ENCODE measurements around the gene PLD2.

PLD2 gene

DNA sequence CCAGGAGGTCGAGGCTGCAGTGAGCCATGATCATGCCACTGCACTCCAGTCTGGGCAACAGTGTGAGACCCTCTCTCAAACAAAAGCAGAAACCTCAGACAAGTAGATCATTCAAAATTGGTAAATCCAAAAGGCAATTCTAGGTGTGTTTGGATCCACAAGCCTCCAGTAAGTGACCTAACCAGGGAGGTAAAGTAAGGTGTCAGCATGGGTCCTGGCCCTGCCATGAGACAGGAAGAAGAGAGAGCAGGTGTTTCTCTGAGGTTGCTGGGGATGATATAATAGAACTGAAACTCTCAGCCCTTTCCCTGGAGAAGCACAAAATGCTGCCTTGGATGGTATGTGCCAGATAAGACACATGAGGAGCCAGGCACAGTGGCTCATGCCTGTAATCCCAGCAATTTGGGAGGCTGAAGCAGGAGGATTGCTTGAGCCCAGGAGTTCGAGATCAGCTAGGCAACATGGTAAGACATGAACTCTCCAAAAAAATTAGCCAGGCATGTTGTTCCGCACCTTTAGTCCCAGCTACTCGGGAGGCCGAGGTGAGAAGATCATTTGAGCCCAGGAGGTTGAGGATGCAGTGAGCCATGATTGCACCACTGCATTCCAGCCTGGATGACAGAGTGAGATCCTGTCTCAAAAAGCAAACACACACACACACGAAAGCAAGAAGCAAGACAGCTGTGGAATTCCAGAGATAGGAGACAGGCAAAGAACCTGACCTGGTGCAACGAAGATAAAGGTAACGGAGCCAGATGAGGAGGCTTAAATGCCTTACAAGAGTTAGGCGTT lies 28.8 kb upstream of the PLD2 start:
- no peaks in the 10 kb centered on the region for H3K9me3 ChIP-seq (replicated peaks; ENCODE audit: insufficient read depth, low read length)
- no peak for DNase-seq
- no peak overlapping the region for H3K27ac ChIP-seq (ENCODE audit: low read length)
- H3K27me3 ChIP-seq (replicated peaks; ENCODE audit: insufficient read depth, low read length): peaks cover 30% of the 10 kb centered on the region
- no peak overlapping the region for H3K4me3 ChIP-seq (ENCODE audit: low read length)
- no peak overlapping the region for H2AFZ ChIP-seq (ENCODE audit: low read length)
- H3K4me1 ChIP-seq (ENCODE audit: low read length): 0 out of 2 replicates have a peak, but pooled peaks cover 9% of the 10 kb centered on the region
- H3K79me2 ChIP-seq (ENCODE audit: low read length): no peaks in the 10 kb centered on the region
- no peaks in the 10 kb centered on the region for H4K20me1 ChIP-seq (ENCODE audit: insufficient read depth, low read length)
- H3K9me2 ChIP-seq (replicated peaks; ENCODE audit: insufficient read depth, low read length): no peaks in the 10 kb centered on the region
- H3K9ac ChIP-seq (ENCODE audit: low read length): no peak overlapping the region
- H3K36me3 ChIP-seq (replicated peaks; ENCODE audit: insufficient read depth, low read length): no peaks in the 10 kb centered on the region
- TF ChIP-seq, protein P1, sequence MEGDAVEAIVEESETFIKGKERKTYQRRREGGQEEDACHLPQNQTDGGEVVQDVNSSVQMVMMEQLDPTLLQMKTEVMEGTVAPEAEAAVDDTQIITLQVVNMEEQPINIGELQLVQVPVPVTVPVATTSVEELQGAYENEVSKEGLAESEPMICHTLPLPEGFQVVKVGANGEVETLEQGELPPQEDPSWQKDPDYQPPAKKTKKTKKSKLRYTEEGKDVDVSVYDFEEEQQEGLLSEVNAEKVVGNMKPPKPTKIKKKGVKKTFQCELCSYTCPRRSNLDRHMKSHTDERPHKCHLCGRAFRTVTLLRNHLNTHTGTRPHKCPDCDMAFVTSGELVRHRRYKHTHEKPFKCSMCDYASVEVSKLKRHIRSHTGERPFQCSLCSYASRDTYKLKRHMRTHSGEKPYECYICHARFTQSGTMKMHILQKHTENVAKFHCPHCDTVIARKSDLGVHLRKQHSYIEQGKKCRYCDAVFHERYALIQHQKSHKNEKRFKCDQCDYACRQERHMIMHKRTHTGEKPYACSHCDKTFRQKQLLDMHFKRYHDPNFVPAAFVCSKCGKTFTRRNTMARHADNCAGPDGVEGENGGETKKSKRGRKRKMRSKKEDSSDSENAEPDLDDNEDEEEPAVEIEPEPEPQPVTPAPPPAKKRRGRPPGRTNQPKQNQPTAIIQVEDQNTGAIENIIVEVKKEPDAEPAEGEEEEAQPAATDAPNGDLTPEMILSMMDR (IDR thresholded peaks at IDR 0.05; ENCODE audit: low read length): no peak
- no peak for TF ChIP-seq EZH2phosphoT487 (IDR thresholded peaks at IDR 0.05; ENCODE audit: low read length)
- no peak for TF ChIP-seq EZH2 (optimal IDR thresholded peaks at IDR 0.05; ENCODE audit: low read depth, low read length)
- H3F3A ChIP-seq (ENCODE audit: insufficient read depth, low read length): no peaks in the 10 kb centered on the region
- H3K4me2 ChIP-seq (ENCODE audit: low read depth, low read length): no peak overlapping the region; the same call in 1 of the 2 replicates

DNA sequence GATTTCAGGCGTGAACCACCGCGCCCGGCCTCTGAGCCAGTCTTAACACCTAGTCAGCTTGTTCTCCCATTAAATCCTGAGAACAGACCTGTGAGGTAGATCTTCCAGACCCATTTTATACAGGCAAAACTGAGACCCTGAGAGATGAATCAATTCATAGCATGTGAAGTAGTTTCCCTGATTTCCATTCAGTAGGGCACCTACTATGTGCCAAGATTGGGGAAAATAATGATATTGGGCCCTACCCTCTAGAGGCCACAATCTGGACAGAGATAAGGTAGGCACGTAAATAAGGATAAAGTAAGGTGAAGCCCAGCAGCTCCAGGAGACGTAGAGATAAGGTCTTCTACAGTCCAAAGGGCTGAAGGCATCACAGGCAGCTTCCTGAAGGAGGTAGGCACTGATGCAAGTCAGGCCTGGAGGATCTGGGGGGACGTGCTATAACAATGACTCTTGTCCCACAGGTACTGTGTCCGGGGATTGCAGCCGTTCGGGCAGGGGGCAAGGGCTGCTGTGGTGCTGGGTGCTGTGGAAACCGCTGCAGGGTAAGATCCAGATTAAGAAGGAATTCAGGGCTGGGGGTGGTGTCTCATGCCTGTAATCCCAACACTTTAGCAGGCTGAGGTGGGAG lies 26.5 kb upstream of the PLD2 start:
- no peaks in the 10 kb centered on the region for H3K9me2 ChIP-seq (replicated peaks; ENCODE audit: insufficient read depth, low read length)
- H3K36me3 ChIP-seq (replicated peaks; ENCODE audit: insufficient read depth, low read length): no peaks in the 10 kb centered on the region
- no peak overlapping the region for H3K27ac ChIP-seq (ENCODE audit: low read length)
- no peak for DNase-seq
- H3K9me3 ChIP-seq (replicated peaks; ENCODE audit: insufficient read depth, low read length): no peaks in the 10 kb centered on the region
- 0 out of 2 replicates have a peak, but pooled peaks cover 9% of the 10 kb centered on the region for H3K4me1 ChIP-seq (ENCODE audit: low read length)
- no peaks in the 10 kb centered on the region for H3K79me2 ChIP-seq (ENCODE audit: low read length)
- TF ChIP-seq EZH2 (optimal IDR thresholded peaks at IDR 0.05; ENCODE audit: low read depth, low read length) (no peak), EZH2phosphoT487 (IDR thresholded peaks at IDR 0.05; ENCODE audit: low read length) (no peak)
- TF ChIP-seq, protein P1 (IDR thresholded peaks at IDR 0.05; ENCODE audit: low read length): no peak
- no peak overlapping the region for H3K4me3 ChIP-seq (ENCODE audit: low read length)
- H4K20me1 ChIP-seq (ENCODE audit: insufficient read depth, low read length): no peaks in the 10 kb centered on the region
- no peak overlapping the region for H3K9ac ChIP-seq (ENCODE audit: low read length)
- peaks cover 40% of the 10 kb centered on the region for H3K27me3 ChIP-seq (replicated peaks; ENCODE audit: insufficient read depth, low read length)
- no peak overlapping the region for H2AFZ ChIP-seq (ENCODE audit: low read length)
- no peak overlapping the region for H3K4me2 ChIP-seq (ENCODE audit: low read depth, low read length)
- no peaks in the 10 kb centered on the region for H3F3A ChIP-seq (ENCODE audit: insufficient read depth, low read length)

DNA sequence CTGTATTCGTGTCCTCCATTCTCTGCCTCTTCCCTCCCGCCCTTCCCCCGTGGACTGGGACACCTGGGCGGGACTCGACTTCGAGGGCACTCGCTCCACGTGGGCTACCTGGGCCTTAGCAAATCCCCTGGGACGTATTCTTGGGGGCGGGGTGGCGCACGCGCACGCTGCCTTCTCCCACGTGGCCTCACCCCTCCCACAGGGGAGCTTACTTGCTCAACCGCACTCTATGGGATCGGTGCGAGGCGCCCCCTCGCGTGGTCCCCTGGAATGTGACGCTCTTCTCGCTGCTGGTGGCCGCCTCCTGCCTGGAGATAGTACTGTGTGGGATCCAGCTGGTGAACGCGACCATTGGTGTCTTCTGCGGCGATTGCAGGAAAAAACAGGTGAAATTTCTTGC lies 24.3 kb upstream of the PLD2 start:
- Histone ChIP-seq H3K9me2 (replicated peaks; ENCODE audit: insufficient read depth, low read length) (no peaks in the 10 kb centered on the region), H3K4me1 (ENCODE audit: low read length) (0 out of 2 replicates have a peak, but pooled peaks cover 8% of the 10 kb centered on the region), H3K4me2 (ENCODE audit: low read depth, low read length) (no peak overlapping the region), H3K79me2 (ENCODE audit: low read length) (no peaks in the 10 kb centered on the region), H3K4me3 (ENCODE audit: low read length) (no peak overlapping the region), H2AFZ (ENCODE audit: low read length) (no peak overlapping the region), H3K27me3 (replicated peaks; ENCODE audit: insufficient read depth, low read length) (peaks cover 57% of the 10 kb centered on the region), H3F3A (ENCODE audit: insufficient read depth, low read length) (no peaks in the 10 kb centered on the region), H4K20me1 (ENCODE audit: insufficient read depth, low read length) (no peaks in the 10 kb centered on the region), H3K9me3 (replicated peaks; ENCODE audit: insufficient read depth, low read length) (no peaks in the 10 kb centered on the region), H3K27ac (ENCODE audit: low read length) (no peak overlapping the region), H3K9ac (ENCODE audit: low read length) (no peak overlapping the region), H3K36me3 (replicated peaks; ENCODE audit: insufficient read depth, low read length) (no peaks in the 10 kb centered on the region)
- TF ChIP-seq, protein P1 (IDR thresholded peaks at IDR 0.05; ENCODE audit: low read length): no peak
- TF ChIP-seq EZH2 (optimal IDR thresholded peaks at IDR 0.05; ENCODE audit: low read depth, low read length) (no peak), EZH2phosphoT487 (IDR thresholded peaks at IDR 0.05; ENCODE audit: low read length) (no peak)
- no peak for DNase-seq
